Measurements from ENCODE around the gene METTL8. TPM values are rescaled to one million over a fixed set of nuclear protein-coding genes. Genes with fewer than 3 reads are reported as not detected.
"Not testable (repeated sequence)": the region's sequence is repeated elsewhere in the genome, so short reads cannot be mapped to it uniquely, and the experiment has no call there.

METTL8 gene
- total RNA-seq, 1 donor from 2014 or later, result 22.9 TPM

- ChIA-PET CTCF (interaction anchor here (0.5 to 1.5 kb wide), 3 partner anchors 59 to 389 kb away, joined by 3 to 13 read pairs (median 3); partner anchors contain the start of gene GORASP2), POLR2A (interaction anchor here (0.6 to 3.1 kb wide), 14 partner anchors 9 to 388 kb away, joined by 3 to 23 read pairs (median 5); partner anchors contain the start of genes DCAF17, GORASP2, METTL8 and TLK1)
- Mint-ChIP-seq H3K36me3 (ENCODE audit: low read depth) (peaks cover 8% of the 10 kb centered on the region), H3K4me1 (peaks cover 61% of the 10 kb centered on the region), H3K27ac (peak overlapping the region; percentile 92), H3K4me3 (peak overlapping the region; percentile 0), H3K27me3 (no peaks in the 10 kb centered on the region), H3K9me3 (no peaks in the 10 kb centered on the region)
- intact Hi-C loops (cut with micrococcal nuclease), result loop anchor here (2.0 kb wide), 1 partner anchor 389 kb away; the partner anchor contains the start of gene GORASP2
- peak; percentile 49 for ATAC-seq (ENCODE audit: low read depth)
- peak; percentile 31 for DNase-seq
- TF ChIP-seq CTCF (IDR thresholded peaks at IDR 0.05), result no peak
Observed at GRCh38 chr2:171317492-171318125, 116.2 kb downstream of the METTL8 start.

GRCh38 chr2:171316755-171317337, 116.9 kb downstream of the METTL8 start:
- H3K27ac Mint-ChIP-seq, result peak overlapping the region; percentile 92
- no peak for TF ChIP-seq CTCF (IDR thresholded peaks at IDR 0.05)
- no peak for DNase-seq
- H3K27me3 Mint-ChIP-seq, result no peaks in the 10 kb centered on the region
- H3K36me3 Mint-ChIP-seq (ENCODE audit: low read depth), result peaks cover 8% of the 10 kb centered on the region
- intact Hi-C loops (cut with micrococcal nuclease), result no loop called here
- ChIA-PET CTCF (interaction anchor here (1.5 kb wide), 1 partner anchor 99 kb away, joined by 13 read pairs; no protein-coding TSS in a partner anchor), POLR2A (interaction anchor here (1.1 to 3.1 kb wide), 5 partner anchors 9 to 89 kb away, joined by 3 to 15 read pairs (median 5); no protein-coding TSS in a partner anchor)
- no peak overlapping the region for H3K4me3 Mint-ChIP-seq
- H3K9me3 Mint-ChIP-seq, result peaks cover 2% of the 10 kb centered on the region
- peaks cover 57% of the 10 kb centered on the region for H3K4me1 Mint-ChIP-seq
- ATAC-seq (ENCODE audit: low read depth), result no peak

- TF ChIP-seq CTCF (IDR thresholded peaks at IDR 0.05), result no peak
- Mint-ChIP-seq H3K27ac (no peak overlapping the region), H3K4me3 (no peak overlapping the region), H3K9me3 (peaks cover 7% of the 10 kb centered on the region), H3K4me1 (peaks cover 51% of the 10 kb centered on the region), H3K36me3 (ENCODE audit: low read depth) (peaks cover 12% of the 10 kb centered on the region), H3K27me3 (no peaks in the 10 kb centered on the region)
- intact Hi-C loops (cut with micrococcal nuclease), result no loop called here
- ChIA-PET POLR2A (interaction anchor here (0.6 kb wide), 1 partner anchor 20 kb away, joined by 8 read pairs; no protein-coding TSS in a partner anchor), CTCF (no interaction called here)
- ATAC-seq (ENCODE audit: low read depth) (no peak), DNase-seq (no peak)
Observed at GRCh38 chr2:171316220-171316619, 117.6 kb downstream of the METTL8 start.

- CTCF ChIA-PET, result no interaction called here
- TF ChIP-seq CTCF (IDR thresholded peaks at IDR 0.05), result no peak
- intact Hi-C loops (cut with micrococcal nuclease), result no loop called here
- H3K27me3 Mint-ChIP-seq, result no peaks in the 10 kb centered on the region
- H3K27ac Mint-ChIP-seq, result no peak overlapping the region
- POLR2A ChIA-PET, result interaction anchor here (0.6 to 0.8 kb wide), 2 partner anchors 16 to 21 kb away, joined by 6 to 8 read pairs; no protein-coding TSS in a partner anchor
- peaks cover 47% of the 10 kb centered on the region for H3K4me1 Mint-ChIP-seq
- peaks cover 11% of the 10 kb centered on the region for H3K9me3 Mint-ChIP-seq
- ATAC-seq (ENCODE audit: low read depth) (no peak), DNase-seq (no peak)
- H3K36me3 Mint-ChIP-seq (ENCODE audit: low read depth), result peaks cover 15% of the 10 kb centered on the region
- H3K4me3 Mint-ChIP-seq, result no peak overlapping the region
Observed at GRCh38 chr2:171315781-171316180, 118.0 kb downstream of the METTL8 start.

GRCh38 chr2:171312182-171312581, 121.6 kb downstream of the METTL8 start:
- Mint-ChIP-seq H3K4me1 (peaks cover 19% of the 10 kb centered on the region), H3K9me3 (peaks cover 12% of the 10 kb centered on the region), H3K36me3 (ENCODE audit: low read depth) (peaks cover 11% of the 10 kb centered on the region)
- intact Hi-C loops (cut with micrococcal nuclease); POLR2A ChIA-PET; CTCF ChIA-PET; ATAC-seq (ENCODE audit: low read depth); H3K4me3 Mint-ChIP-seq; H3K27ac Mint-ChIP-seq; H3K27me3 Mint-ChIP-seq; DNase-seq: not testable (repeated sequence)

GRCh38 chr2:171311589-171311988, 122.2 kb downstream of the METTL8 start:
- ATAC-seq (ENCODE audit: low read depth); H3K27ac Mint-ChIP-seq; DNase-seq; CTCF ChIA-PET; H3K27me3 Mint-ChIP-seq; H3K4me3 Mint-ChIP-seq; intact Hi-C loops (cut with micrococcal nuclease); POLR2A ChIA-PET: not testable (repeated sequence)
- peaks cover 16% of the 10 kb centered on the region for H3K4me1 Mint-ChIP-seq
- peaks cover 11% of the 10 kb centered on the region for H3K36me3 Mint-ChIP-seq (ENCODE audit: low read depth)
- H3K9me3 Mint-ChIP-seq, result peaks cover 14% of the 10 kb centered on the region
